K562 (cell line): ENCODE results near the gene TFAP2A.

Experiments used
- ATF2 ChIP-seq: sonication (generic); formaldehyde crosslinking; IDR thresholded peaks from 2 replicates; pipeline ENCODE4 v1.8.1; 2022; ENCODE audit warnings: missing genetic modification reagents
- ATF7 ChIP-seq: fragments of 450-650 bp; IDR thresholded peaks from 2 replicates; pipeline ENCODE4 v1.7.1; 2014; ENCODE audit warnings: mild to moderate bottlenecking, moderate library complexity
- CTCF ChIP-seq, 3 experiments: IDR thresholded peaks in 2 of 3; conservative IDR thresholded peaks in 1 of 3; 2 replicates each; pipeline ENCODE4 v1.5.1; 2011 to 2012; ENCODE audit warnings: low read length in 3 of 3, mild to moderate bottlenecking in 3 of 3, control low read depth in 2 of 3, improper control_type of control experiment in 1 of 3, inconsistent platforms in 1 of 3, low read depth in 1 of 3, mixed read lengths in 1 of 3, moderate library complexity in 1 of 3; ENCODE audit not compliant: insufficient read depth in 2 of 3
- FOXM1 ChIP-seq, 2 experiments: fragments of 450-650 bp in 1 of 2; sonication (generic) in 1 of 2; formaldehyde crosslinking in 1 of 2; IDR thresholded peaks; 2 replicates each; pipeline versions ENCODE4 v1.6.1 to v1.9.0; 2017 to 2022; ENCODE audit warnings: low read depth in 2 of 2, mild to moderate bottlenecking in 2 of 2, missing genetic modification reagents in 1 of 2, moderate library complexity in 1 of 2
- SNAPC5 ChIP-seq: fragments of 250-450 bp; sonication (Bioruptor Pico); IDR thresholded peaks from 2 replicates; pipeline ENCODE4 v1.8.0; 2021; ENCODE audit warnings: moderate library complexity, mild to moderate bottlenecking, inconsistent platforms
- SP1 ChIP-seq: sonication (generic); formaldehyde crosslinking; IDR thresholded peaks from 2 replicates; pipeline ENCODE4 v1.8.1; 2022; ENCODE audit warnings: mild to moderate bottlenecking, missing genetic modification reagents
- ZNF165 ChIP-seq: fragments of 250-450 bp; sonication (Bioruptor Pico); IDR thresholded peaks from 2 replicates; pipeline ENCODE4 v1.4.0; 2020; ENCODE audit warnings: borderline replicate concordance
- ZNF41 ChIP-seq: fragments of 250-450 bp; sonication (Bioruptor Pico); conservative IDR thresholded peaks from 2 replicates; pipeline ENCODE4 v1.4.0; 2020; ENCODE audit warnings: mild to moderate bottlenecking

- TF ChIP-seq CTCF (IDR thresholded peaks at IDR 0.05 in 2 of 3, conservative IDR thresholded peaks at IDR 0.05 in 1 of 3; ENCODE audit: insufficient read depth in 2 of 3, low read depth in 1 of 3, low read length in 3 of 3): peak; percentile 10 to 61 (median 43); a peak in 3 of 6 replicates
- TF ChIP-seq SP1 (CRISPR knock-in tag): no peak
- TF ChIP-seq FOXM1 (IDR thresholded peaks at IDR 0.05; ENCODE audit: low read depth): no peak
- no peak for TF ChIP-seq FOXM1 (CRISPR knock-in tag; IDR thresholded peaks at IDR 0.05; ENCODE audit: low read depth)
- no peak for TF ChIP-seq ZNF165
- no peak for TF ChIP-seq ATF7
- TF ChIP-seq SNAPC5 (CRISPR knock-in tag): no peak
- TF ChIP-seq ZNF41 (CRISPR knock-in tag): no peak
- TF ChIP-seq ATF2 (CRISPR knock-in tag): no peak
Observed at GRCh38 chr6:10414756-10415616, at the start of gene TFAP2A.
